Stimulated activated CD4-positive, alpha-beta T cell treated with anti-CD3 and anti-CD28 coated beads, Interleukin-1b, Interleukin-23, amount 100 ng/mL, for 4 hours (primary cell): ENCODE results near the gene SYT13.

Experiments used
- DNase-seq, 2 donors: peaks; one replicate each; pipeline ENCODE4 v3.0.0-alpha.2; 2020; ENCODE audit warnings: low read depth in 2 of 2

Gene SYT13

GRCh38 chr11:45248501-45249011 lies 37.6 kb downstream of the SYT13 start:
- DNase-seq: no peak

- DNase-seq: no peak
Measured at GRCh38 chr11:45247433-45247832, 38.7 kb downstream of the SYT13 start.

- no peak for DNase-seq
Measured at GRCh38 chr11:45246241-45246640, 39.9 kb downstream of the SYT13 start.

- DNase-seq: no peak
Measured at GRCh38 chr11:45245218-45246045, 40.7 kb downstream of the SYT13 start.

- DNase-seq: no peak
Measured at GRCh38 chr11:45243967-45244366, 42.2 kb downstream of the SYT13 start.

- DNase-seq: no peak
Measured at GRCh38 chr11:45239733-45240132, 46.4 kb downstream of the SYT13 start.

GRCh38 chr11:45238724-45239123 lies 47.4 kb downstream of the SYT13 start:
- DNase-seq: no peak

GRCh38 chr11:45237711-45238315 lies 48.3 kb downstream of the SYT13 start:
- DNase-seq: no peak

GRCh38 chr11:45234306-45235006 lies 51.7 kb downstream of the SYT13 start:
- DNase-seq: no peak

- no peak for DNase-seq
Measured at GRCh38 chr11:45233804-45234170, 52.4 kb downstream of the SYT13 start.

- peak; percentile 32 to 49 for DNase-seq
Measured at GRCh38 chr11:45233121-45233803, 52.9 kb downstream of the SYT13 start.

GRCh38 chr11:45232341-45233080 lies 53.6 kb downstream of the SYT13 start:
- DNase-seq: no peak

GRCh38 chr11:45229401-45230020 lies 56.6 kb downstream of the SYT13 start:
- no peak for DNase-seq

GRCh38 chr11:45227836-45228235 lies 58.3 kb downstream of the SYT13 start:
- DNase-seq: no peak

- DNase-seq: no peak
Measured at GRCh38 chr11:45226901-45227300, 59.2 kb downstream of the SYT13 start.

GRCh38 chr11:45225961-45226871 lies 59.9 kb downstream of the SYT13 start:
- no peak for DNase-seq

- DNase-seq: no peak
Measured at GRCh38 chr11:45225277-45225676, 60.9 kb downstream of the SYT13 start.

- no peak for DNase-seq
Measured at GRCh38 chr11:45224766-45225165, 61.4 kb downstream of the SYT13 start.

GRCh38 chr11:45223496-45223895 lies 62.6 kb downstream of the SYT13 start:
- DNase-seq: no peak

GRCh38 chr11:45219411-45219810 lies 66.7 kb downstream of the SYT13 start:
- no peak for DNase-seq
